ENCODE data around the gene SLC6A3.
A peak's percentile ranks its signal among the peaks of the same experiment; 100 is the strongest.
"Not testable (repeated sequence)": the region's sequence is repeated elsewhere in the genome, so short reads cannot be mapped to it uniquely, and the experiment has no call there.

The SLC6A3 gene

GRCh38 chr5:1464096-1464446 is 18.8 kb upstream of the SLC6A3 start:
- no peaks in the 10 kb centered on the region for H3K27me3 Mint-ChIP-seq
- H3K27ac Mint-ChIP-seq = no peak overlapping the region
- H3K36me3 Mint-ChIP-seq = peaks cover 33% of the 10 kb centered on the region
- ATAC-seq (ENCODE audit: low read depth) (no peak), DNase-seq (ENCODE audit: low spot score in 2 of 2) (no peak)
- peaks cover 2% of the 10 kb centered on the region for H3K9me3 Mint-ChIP-seq
- no peak overlapping the region for H3K4me3 Mint-ChIP-seq
- peaks cover 9% of the 10 kb centered on the region for H3K4me1 Mint-ChIP-seq

- no peak for ATAC-seq (ENCODE audit: low read depth)
- Mint-ChIP-seq H3K27ac (no peak overlapping the region), H3K27me3 (no peaks in the 10 kb centered on the region), H3K4me1 (peaks cover 10% of the 10 kb centered on the region), H3K36me3 (peaks cover 33% of the 10 kb centered on the region), H3K9me3 (peaks cover 2% of the 10 kb centered on the region), H3K4me3 (no peak overlapping the region)
- DNase-seq (ENCODE audit: low spot score in 2 of 2) = no peak
Measured at GRCh38 chr5:1463326-1464095, 18.3 kb upstream of the SLC6A3 start.

- H3K4me1 Mint-ChIP-seq = peaks cover 11% of the 10 kb centered on the region
- DNase-seq (ENCODE audit: low spot score in 2 of 2) (no peak), ATAC-seq (ENCODE audit: low read depth) (no peak)
- no peak overlapping the region for H3K4me3 Mint-ChIP-seq
- peaks cover 28% of the 10 kb centered on the region for H3K36me3 Mint-ChIP-seq
- no peak overlapping the region for H3K27ac Mint-ChIP-seq
- H3K9me3 Mint-ChIP-seq = peaks cover 2% of the 10 kb centered on the region
- no peaks in the 10 kb centered on the region for H3K27me3 Mint-ChIP-seq
Measured at GRCh38 chr5:1462358-1462757, 17.1 kb upstream of the SLC6A3 start.

- ATAC-seq (ENCODE audit: low read depth) = no peak
- Mint-ChIP-seq H3K36me3 (peaks cover 32% of the 10 kb centered on the region), H3K4me3 (no peak overlapping the region)
Measured at GRCh38 chr5:1461396-1461795, 16.2 kb upstream of the SLC6A3 start.

GRCh38 chr5:1460054-1460682 is 14.9 kb upstream of the SLC6A3 start:
- no peak for ATAC-seq (ENCODE audit: low read depth)
- peaks cover 26% of the 10 kb centered on the region for H3K36me3 Mint-ChIP-seq
- peak overlapping the region; percentile 81 for H3K27ac Mint-ChIP-seq
- H3K27me3 Mint-ChIP-seq = no peaks in the 10 kb centered on the region
- H3K4me1 Mint-ChIP-seq = peaks cover 8% of the 10 kb centered on the region
- no peak for DNase-seq (ENCODE audit: low spot score in 2 of 2)
- H3K4me3 Mint-ChIP-seq = no peak overlapping the region
- H3K9me3 Mint-ChIP-seq = peaks cover 2% of the 10 kb centered on the region

More at GRCh38 chr5:1461396-1461795, 16.2 kb upstream of the SLC6A3 start:
- Mint-ChIP-seq H3K27ac (no peak overlapping the region), H3K4me1 (peaks cover 11% of the 10 kb centered on the region), H3K9me3 (peaks cover 2% of the 10 kb centered on the region), H3K27me3 (no peaks in the 10 kb centered on the region)
- DNase-seq (ENCODE audit: low spot score in 2 of 2) = no peak

- peaks cover 22% of the 10 kb centered on the region for H3K36me3 Mint-ChIP-seq
- DNase-seq (ENCODE audit: low spot score in 2 of 2); H3K4me1 Mint-ChIP-seq; H3K9me3 Mint-ChIP-seq; H3K4me3 Mint-ChIP-seq; ATAC-seq (ENCODE audit: low read depth); H3K27ac Mint-ChIP-seq; H3K27me3 Mint-ChIP-seq: not testable (repeated sequence)
Measured at GRCh38 chr5:1459435-1459834, 14.2 kb upstream of the SLC6A3 start.

GRCh38 chr5:1456110-1456881 is 11.1 kb upstream of the SLC6A3 start:
- not testable (repeated sequence) for ATAC-seq (ENCODE audit: low read depth); H3K4me3 Mint-ChIP-seq; DNase-seq (ENCODE audit: low spot score in 2 of 2); H3K9me3 Mint-ChIP-seq; H3K27ac Mint-ChIP-seq; H3K27me3 Mint-ChIP-seq; H3K4me1 Mint-ChIP-seq
- H3K36me3 Mint-ChIP-seq = peaks cover 19% of the 10 kb centered on the region

GRCh38 chr5:1453613-1454012 is 8.4 kb upstream of the SLC6A3 start:
- H3K9me3 Mint-ChIP-seq = peaks cover 5% of the 10 kb centered on the region
- H3K27me3 Mint-ChIP-seq = no peaks in the 10 kb centered on the region
- peaks cover 12% of the 10 kb centered on the region for H3K36me3 Mint-ChIP-seq
- no peak overlapping the region for H3K4me3 Mint-ChIP-seq
- no peak for ATAC-seq (ENCODE audit: low read depth)
- no peak for DNase-seq (ENCODE audit: low spot score in 2 of 2)
- peaks cover 2% of the 10 kb centered on the region for H3K4me1 Mint-ChIP-seq
- H3K27ac Mint-ChIP-seq = no peak overlapping the region

- H3K4me1 Mint-ChIP-seq = peaks cover 2% of the 10 kb centered on the region
- no peak overlapping the region for H3K27ac Mint-ChIP-seq
- H3K36me3 Mint-ChIP-seq = peaks cover 5% of the 10 kb centered on the region
- ATAC-seq (ENCODE audit: low read depth) (no peak), DNase-seq (ENCODE audit: low spot score in 2 of 2) (no peak)
- H3K9me3 Mint-ChIP-seq = peaks cover 5% of the 10 kb centered on the region
- no peak overlapping the region for H3K4me3 Mint-ChIP-seq
- H3K27me3 Mint-ChIP-seq = peaks cover 7% of the 10 kb centered on the region
Measured at GRCh38 chr5:1449081-1449630, 3.9 kb upstream of the SLC6A3 start.

GRCh38 chr5:1448511-1449011 is 3.3 kb upstream of the SLC6A3 start:
- ATAC-seq (ENCODE audit: low read depth) = no peak
- no peak overlapping the region for H3K27ac Mint-ChIP-seq
- peaks cover 2% of the 10 kb centered on the region for H3K9me3 Mint-ChIP-seq
- DNase-seq (ENCODE audit: low spot score in 2 of 2) = no peak
- H3K36me3 Mint-ChIP-seq = peaks cover 2% of the 10 kb centered on the region
- no peak overlapping the region for H3K4me3 Mint-ChIP-seq
- H3K27me3 Mint-ChIP-seq = peaks cover 12% of the 10 kb centered on the region
- peaks cover 5% of the 10 kb centered on the region for H3K4me1 Mint-ChIP-seq

- Mint-ChIP-seq H3K36me3 (no peaks in the 10 kb centered on the region), H3K9me3 (no peaks in the 10 kb centered on the region), H3K27ac (no peak overlapping the region), H3K27me3 (peaks cover 17% of the 10 kb centered on the region), H3K4me3 (no peak overlapping the region), H3K4me1 (peaks cover 5% of the 10 kb centered on the region)
- ATAC-seq (ENCODE audit: low read depth) (no peak), DNase-seq (ENCODE audit: low spot score in 2 of 2) (no peak)
Measured at GRCh38 chr5:1447671-1448361, 2.6 kb upstream of the SLC6A3 start.

- H3K4me1 Mint-ChIP-seq = peaks cover 5% of the 10 kb centered on the region
- no peak overlapping the region for H3K4me3 Mint-ChIP-seq
- H3K9me3 Mint-ChIP-seq = no peaks in the 10 kb centered on the region
- DNase-seq (ENCODE audit: low spot score in 2 of 2) (no peak), ATAC-seq (ENCODE audit: low read depth) (no peak)
- peaks cover 21% of the 10 kb centered on the region for H3K27me3 Mint-ChIP-seq
- H3K36me3 Mint-ChIP-seq = no peaks in the 10 kb centered on the region
- peak overlapping the region; percentile 8 for H3K27ac Mint-ChIP-seq
Measured at GRCh38 chr5:1446602-1447343, 1.5 kb upstream of the SLC6A3 start.

Measured in memory B cell (primary cell).